ENCODE data around the gene ALDH1A2.

ALDH1A2 gene

DNA sequence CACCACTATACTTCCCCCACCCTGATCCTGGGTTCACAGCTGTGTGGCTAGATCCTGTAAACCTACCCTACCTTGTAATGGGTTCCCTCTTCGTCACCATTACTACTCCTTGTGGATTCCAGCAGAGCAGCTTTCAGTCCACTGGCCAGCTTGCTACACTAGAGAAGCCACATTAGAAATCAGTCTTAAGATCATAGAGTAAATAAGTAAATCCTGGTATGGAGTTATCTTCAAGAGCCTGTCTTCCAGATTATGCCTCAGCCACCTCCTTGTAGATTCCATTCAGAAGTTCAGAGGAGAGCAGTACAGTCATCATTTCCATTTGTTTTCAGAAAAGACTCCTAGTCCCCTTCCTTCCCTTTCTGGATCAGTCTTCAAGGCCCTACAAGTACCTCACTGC, 123.7 kb downstream of the ALDH1A2 start:
- DNase-seq = no peak

DNA sequence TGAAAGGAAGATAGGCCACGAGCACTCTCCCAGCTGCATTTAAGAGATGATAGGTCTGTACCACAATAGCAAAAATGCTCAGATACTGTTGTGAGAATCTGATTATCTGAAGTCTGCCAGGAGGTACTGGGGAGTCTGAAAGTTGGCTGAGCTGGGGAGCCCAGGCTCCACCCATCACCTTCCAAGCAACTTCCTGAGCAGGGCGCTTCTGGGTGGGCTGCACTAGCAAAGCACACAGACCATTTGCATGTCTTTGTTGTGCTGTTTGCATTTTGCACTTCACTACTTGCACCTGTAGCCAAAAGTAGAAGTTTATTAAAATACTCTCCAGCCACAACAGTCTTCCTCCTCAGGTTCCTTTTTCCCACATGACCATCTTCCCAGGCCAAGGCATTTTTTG, 133.2 kb downstream of the ALDH1A2 start:
- no peak for DNase-seq

DNA sequence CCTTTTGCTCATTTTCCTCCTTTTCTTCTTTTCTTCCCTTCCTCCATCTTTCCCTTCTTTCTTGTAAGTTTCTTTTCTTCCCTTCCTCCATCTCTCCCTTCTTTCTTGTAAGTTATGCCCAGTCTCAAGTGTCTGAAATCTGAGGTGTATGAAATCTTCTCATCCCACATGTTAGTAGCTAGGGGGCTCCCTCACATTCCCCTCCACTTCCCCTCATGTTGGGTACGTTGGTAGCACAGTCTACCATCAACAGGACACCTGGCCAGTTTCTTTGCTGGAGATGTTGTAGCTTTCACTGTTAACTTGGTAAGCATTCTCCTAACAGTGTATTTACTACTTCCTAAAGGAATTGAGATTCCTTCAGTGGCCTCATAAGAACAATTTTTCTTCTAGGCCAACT, 133.9 kb downstream of the ALDH1A2 start:
- DNase-seq = no peak

DNA sequence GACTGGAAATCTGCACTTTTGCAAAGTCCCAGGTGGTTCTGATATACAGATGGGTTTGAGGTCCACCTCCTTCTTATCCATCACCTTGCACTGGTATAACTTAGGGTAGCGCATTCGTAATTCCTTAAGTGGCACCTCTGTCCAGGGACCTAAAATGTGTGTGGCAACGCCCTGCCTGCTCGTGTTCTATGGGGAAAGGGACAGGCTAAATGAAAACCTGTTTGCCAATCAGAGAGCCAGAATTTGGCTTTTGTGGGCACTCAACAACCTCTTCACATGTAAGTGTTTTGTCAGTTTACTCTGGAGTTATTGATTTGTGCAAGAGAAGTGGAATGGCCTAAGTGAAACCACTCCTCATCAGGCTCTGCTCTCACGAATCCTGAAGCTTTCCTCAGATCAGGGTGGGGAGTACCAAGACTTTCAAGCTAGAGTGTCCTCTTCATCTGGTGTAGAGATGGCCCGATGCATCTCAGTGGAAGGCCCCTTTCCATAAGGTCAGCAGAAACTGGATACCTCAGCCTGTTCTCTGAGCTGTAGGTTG, 138.3 kb downstream of the ALDH1A2 start:
- DNase-seq = no peak

DNA sequence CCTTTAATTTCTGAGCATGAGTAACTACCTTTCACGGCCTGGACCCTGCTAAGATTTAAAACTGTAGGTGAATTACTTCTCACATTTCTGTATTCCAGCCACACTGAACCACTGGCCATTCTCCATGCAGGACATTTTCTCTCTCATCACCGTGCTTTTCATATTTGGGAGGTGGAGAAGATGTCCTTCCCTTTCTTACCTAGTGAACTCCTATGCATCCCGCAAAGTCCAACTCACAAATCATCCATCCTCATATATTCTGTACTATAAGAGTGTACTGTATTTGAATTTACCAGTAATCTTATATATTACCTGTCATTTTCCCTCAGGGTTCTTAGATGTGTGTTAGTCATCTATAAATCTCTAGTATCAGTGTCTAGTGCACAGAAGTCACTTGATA, 139.9 kb downstream of the ALDH1A2 start:
- DNase-seq = no peak

DNA sequence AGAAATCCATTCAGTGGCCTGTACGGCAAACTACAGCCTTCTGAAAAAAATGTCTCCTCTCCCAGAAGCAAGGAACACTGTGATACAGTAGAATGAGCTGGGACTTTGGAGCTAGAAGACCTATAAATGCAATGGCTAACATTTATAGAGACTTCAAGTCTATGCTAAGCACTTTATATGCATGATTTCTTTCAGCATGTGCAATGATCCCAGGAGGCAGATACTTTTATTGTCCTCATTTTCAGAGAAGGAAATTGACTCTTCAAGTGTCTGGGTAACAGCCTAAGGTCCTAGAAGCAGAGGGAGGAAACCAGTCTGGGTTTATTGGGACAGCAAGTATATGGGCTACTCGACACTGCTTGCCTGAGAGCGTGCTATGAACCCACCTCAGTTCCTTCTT, 140.9 kb downstream of the ALDH1A2 start:
- DNase-seq = no peak

DNA sequence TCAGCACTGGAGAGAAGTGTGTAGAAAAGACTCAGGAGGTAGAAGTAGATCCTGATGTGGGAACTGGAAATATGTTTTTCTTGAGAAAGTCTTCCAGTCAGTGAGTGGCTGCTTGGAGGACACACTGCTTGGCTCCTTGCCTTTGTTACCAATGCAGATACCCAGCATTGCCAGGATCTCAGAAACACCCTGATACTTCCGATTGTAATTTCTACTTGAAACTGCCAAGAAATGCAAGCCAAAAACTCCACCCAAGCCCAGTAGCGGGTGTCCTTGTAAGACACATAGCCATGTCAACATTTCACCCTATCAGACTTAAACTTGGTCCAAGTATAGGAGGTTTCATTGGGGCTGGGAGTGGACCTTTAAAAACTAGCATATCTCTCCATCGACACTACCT, 141.8 kb downstream of the ALDH1A2 start:
- no peak for DNase-seq

DNA sequence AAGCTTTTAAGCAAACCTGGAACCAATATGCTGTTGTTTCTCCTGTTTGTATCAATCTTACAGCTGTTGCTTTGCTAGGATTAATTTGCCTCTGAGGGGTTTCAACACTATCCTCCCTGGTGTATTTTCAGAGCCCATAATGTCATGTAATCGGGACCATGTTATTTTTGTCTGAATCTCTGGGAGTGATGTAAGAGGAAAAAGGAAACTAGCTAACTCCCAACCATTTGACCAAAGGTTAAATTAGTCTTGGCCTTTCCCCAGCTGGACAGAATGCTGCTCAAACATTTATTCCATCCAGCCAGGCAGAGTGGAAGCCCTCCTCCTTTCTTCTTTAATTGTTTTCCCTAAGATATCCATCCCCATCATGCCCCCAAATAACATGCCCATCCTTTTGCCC, 142.2 kb downstream of the ALDH1A2 start:
- DNase-seq = no peak

DNA sequence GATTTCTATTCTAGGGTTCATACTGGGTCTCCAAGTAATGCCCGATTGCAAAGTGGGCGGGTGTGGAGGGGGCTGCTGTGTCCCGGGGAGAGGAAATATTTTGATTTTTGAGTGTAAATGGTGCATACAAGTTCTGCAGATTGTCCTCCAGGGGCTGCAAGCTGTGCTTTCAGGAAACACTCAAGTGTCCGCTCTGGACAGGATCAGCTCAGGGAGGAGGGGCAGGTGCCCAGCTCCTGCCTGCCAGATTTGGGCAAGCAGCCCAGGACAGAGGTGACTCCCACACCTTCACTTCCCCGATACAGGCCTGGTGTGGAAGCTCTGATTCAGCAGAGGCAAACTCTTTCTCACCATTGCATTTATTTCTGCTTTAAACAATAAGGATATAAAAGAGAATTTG, 142.7 kb downstream of the ALDH1A2 start:
- DNase-seq = no peak

DNA sequence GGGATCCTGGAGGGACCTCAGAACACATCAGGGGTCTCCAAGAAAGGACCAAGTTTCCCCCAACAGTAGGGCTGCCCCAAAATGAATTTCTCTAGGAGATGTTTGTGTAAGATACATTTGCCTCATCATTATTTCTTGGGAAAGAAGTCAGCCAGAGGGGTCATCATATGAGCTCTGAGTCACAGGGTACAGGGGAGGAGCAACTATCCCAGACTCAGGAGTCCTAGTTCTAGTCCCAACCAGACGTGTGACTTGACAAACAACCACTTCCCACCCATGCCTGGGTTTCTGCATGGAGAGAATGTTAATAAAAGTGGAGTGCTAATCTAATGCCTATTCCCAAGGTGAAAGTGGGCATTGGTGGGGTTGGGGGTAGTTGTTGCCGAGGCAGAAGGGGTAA, 144.1 kb downstream of the ALDH1A2 start:
- DNase-seq = no peak

DNA sequence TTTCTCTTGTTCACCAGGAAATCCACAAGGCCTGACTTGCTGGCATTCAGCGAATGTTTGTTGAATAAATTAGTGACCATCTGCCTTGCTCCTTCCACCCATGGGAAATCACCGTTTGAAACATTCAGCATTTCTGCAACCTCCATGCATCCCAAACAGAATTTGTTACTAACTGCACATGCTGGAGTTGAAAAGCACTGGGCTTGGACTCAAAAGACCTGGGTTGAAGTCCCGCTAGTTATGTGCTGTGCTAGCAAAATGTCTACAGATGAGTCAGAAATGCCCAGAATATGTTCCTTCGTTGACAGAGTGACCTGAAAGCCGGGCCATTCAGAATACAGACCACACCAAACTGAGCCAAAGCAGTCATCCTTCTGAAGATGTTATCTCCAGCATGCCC, 144.6 kb downstream of the ALDH1A2 start:
- DNase-seq = no peak

DNA sequence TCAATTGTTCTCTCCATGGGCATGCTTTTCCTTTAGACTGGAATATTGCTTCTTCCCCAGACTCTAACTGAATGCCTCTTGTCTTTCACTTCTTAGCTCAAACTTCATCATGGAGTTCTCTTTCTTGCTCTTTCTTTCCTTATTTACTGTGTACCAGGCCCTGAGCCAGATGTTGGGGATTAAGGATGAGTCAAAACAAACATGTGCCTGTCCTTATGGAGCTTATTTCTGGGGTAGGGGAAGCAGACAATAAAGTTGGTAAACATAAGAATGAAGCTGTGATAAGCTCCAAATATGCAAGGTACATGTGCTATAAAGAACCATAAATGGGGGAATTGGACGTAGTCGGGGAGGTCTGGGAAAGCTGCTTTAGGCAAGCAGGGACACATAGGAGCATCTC, 145.8 kb downstream of the ALDH1A2 start:
- DNase-seq = no peak

DNA sequence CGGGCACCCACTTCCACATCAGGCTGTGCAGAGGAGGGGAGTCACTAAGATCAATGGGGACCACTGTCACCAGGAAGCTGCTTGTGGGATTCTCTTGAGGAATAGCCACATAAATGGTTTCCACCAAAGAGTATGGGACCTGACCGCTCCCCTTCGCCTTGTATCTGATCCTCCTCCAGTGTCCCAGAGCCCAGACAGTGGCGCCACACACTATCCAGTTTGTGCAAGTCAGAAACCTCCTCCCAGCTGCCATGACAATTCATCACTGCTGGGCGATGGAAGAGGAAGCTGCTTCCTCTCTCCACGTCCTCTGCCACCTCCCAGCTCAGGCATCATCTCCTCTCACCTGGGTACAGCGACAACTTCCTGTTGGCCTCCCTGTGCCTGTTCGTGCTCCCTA, 147.5 kb downstream of the ALDH1A2 start:
- no peak for DNase-seq

DNA sequence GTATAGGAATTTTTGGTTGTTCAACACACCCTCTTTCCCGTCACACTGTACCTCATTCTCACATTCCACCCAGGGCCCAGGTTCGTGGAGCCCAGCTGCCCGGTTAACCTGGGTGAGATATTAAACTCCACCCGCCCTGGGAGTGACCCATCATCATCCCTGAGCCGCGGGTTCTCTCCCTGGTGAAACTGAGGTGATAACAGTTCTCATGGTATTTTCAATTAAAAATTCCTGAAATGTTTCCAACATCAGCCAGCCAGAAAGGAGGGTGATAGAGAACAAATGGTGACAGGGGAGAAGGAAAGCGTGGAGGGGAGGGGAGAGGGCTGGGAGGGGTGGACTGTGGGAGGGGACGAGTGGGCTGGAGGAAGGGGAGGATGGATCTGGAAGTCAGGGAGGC, 148.8 kb downstream of the ALDH1A2 start:
- DNase-seq = no peak

DNA sequence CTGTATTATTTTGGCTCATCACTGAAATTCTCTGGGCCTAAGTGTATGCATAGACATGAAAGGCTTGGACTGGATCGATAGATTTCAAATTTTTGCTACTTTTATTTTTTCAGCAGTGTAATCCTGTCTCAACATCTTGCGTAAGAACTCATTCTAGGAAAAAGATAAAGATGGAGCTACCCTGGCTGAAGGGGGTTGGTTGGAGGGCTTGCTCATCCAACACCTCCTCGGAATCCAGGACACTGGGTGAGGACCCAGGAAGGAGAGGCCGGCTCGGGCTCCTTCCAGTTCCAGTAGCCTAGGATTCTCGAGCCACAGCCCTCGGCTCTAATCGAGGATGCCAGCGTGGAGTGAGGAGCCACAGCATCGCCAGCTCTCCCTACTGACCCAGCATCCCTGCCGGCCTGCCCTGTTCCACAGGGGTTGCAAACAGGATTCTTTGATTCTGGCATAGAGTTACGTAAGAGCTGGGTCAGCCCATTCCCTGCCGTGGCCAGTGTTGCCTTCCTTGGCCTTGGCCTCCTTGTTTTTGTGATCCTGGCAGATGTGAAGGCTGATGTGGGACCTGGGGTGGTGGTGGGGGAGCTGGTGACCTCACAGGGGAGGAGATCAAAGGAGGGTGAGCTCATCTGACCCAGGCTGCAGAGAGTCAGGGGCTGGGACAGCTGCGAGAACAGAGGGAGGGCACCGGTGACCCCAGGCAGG, 149.5 kb downstream of the ALDH1A2 start:
- DNase-seq = no peak

DNA sequence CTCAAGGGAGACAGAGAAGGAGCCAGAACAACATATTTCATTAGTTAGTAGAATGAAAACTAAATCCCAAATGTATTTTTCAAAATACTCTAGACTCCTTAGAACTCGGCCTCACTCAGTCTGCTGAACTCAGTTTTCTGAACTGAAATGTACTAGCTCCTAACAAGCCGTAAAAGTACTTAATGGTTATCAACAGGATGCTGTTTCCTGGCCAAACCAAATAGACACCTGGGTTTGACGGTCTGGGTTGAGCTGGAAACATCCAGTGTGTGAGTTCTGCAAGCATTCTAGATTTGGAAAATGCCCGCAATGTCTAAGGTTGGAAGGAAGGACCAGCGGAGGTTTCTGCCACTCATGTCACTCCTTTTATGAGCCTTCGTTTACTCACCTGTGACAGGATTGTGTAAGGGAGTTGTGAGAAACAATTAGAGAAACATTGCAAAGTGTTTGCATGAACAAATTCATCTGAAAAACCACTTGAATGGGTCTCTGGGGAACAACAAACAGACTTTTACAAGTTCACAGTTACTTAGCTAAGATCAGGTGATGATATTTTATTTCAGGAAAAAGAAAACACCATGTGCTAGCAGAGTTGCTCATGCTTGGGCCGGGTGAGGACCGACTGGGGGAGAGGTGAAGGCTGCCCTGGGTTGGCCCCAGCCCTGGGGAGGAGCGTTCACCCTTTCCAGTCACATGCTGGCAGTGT, 151.0 kb downstream of the ALDH1A2 start:
- DNase-seq = no peak

DNA sequence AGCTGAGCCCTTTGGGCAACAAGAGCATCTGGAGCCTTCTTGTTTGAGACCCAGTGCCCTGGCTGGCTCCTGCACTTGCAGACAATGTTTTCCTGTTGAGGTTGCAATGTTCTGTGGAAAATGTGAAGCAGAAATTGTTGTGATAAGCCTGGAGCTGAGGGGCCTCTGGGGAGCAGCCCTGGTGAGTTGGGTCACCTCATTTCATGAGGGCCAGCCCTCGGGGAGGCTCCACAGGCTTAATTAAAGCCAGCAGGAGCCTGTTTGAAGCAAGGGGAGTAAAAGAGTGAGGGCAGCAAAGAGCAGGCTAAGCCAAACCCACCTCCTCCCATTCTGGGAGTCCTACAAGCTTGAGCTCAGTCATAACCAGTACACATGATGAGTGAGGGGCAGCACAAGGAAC, 154.3 kb downstream of the ALDH1A2 start:
- no peak for DNase-seq

DNA sequence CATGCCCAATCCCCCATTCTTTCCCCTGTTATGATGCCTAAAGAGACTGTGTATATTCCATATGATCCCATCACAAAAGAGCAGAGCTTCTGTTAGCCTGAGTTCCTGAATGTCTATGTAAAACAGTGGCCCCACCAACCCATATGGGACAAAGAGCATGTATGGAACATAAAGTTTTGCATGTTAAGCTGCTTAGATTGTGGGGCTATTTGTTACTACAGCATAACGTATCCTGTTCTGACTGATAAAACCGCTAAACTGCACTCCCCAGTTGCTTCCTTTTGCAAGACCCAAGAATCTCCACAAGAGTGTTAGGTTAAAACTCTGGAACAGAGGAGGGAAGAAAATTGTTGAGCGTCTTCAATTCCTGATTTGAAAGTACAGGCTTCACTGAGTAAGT, 154.8 kb downstream of the ALDH1A2 start:
- DNase-seq = no peak

DNA sequence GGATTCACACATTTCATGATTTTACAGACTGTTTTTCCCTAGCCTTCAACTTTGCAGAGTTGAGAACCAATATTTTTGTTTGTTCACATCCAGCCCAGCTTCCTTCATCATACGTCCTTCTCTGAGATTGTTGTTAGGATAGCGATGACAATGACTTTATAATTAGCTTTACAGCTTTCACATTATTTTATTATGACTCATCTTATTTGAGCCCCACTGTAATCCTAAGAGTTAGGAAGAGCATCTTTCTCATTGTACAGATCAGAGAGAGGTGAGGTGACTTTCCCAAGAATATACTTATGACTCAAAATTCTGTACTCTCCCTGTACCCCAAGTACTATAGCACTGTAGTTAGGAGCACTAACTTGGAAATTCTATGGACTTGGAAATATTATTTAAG, 156.1 kb downstream of the ALDH1A2 start:
- no peak for DNase-seq

DNA sequence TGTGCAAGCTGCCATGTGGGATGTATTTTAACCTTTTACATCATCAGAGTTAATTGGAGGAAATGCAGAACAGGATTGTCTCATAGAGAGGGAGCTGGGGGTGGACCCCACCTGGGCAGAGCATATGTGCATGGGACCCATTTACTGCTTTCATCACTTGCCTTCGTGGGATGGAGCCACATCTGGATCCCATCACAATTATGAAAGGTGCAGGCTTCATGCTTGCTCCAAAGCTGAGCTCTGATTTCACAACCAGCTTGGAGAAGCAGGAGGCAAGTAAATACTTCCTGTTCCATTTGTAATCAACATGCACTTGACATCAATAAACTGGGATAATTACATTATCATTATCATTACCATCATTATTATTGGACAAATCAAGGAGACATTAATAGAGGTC, 161.9 kb downstream of the ALDH1A2 start:
- no peak for DNase-seq

Measured in GDM1 (cell line).